ENCODE measurements around the gene ZNF835. TPM values are rescaled to one million over a fixed set of nuclear protein-coding genes. Genes with fewer than 3 reads are reported as not detected.
"Not testable (repeated sequence)": the region's sequence is repeated elsewhere in the genome, so short reads cannot be mapped to it uniquely, and the experiment has no call there.

The ZNF835 gene
- 1.8 TPM for total RNA-seq

DNA sequence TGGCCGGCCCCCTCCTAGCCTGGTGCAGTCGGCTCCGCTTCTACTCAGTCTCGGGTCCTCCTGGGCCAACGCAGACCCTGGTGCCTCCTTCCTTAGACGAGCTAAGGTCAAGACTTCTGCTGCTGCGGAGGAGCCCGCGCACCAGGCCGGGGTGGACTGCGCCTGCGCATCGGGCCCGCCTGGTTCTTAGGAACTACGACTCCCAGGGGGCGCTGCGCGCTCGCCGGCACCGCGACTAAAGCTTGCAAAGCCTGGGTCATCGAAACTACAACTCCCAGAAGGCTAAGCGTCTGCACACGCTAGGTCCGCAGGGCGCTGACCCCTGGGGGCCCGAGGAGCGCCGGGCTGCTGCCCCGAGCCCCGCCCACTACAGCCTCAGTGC is at the start of gene ZNF835:
ZNF835 (minus strand) TSS at position 145 of the 382 bp plus-strand sequence. CDS start 6,559 bp downstream, outside the sequence.
- DNase-seq = peak; percentile 79

DNA sequence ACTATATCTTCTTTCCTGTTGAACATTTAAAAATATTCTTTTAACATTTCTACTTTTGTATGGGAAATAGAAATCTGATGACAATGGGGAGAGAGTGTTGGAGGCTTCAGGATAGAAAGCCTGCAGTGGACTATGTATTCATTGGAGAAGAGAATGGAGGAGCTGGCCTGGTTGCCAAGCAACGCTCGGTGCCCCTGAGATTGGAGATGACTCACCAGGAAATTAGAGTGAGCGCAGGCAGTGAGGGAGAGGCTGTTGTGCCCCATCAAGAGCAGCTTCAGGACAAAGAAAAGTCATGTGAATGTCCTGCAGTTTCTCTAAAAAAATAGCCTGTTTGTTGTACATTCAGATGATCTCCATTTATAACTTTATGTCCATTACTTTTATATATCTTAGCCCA is 48.7 kb upstream of the ZNF835 start:
- no peak for DNase-seq

DNA sequence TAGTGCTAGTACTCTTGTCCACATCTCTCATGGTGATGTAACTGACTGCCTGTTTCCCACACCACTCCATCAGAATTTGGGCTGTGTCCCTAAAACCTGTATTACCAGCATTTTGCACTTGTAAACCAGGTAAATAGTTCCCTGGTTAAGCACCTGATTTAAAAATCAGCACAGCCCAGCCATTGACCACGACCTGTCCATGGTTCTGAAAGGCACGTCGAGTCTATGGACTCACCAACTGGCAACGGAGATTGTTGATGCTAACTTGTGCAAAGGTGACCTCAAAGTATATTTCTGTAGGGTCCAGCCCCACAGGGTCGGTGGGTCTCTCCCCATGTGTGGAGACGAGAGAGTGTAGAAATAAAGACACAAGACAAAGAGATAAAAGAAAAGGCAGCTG is 46.7 kb upstream of the ZNF835 start:
- no peak for DNase-seq

DNA sequence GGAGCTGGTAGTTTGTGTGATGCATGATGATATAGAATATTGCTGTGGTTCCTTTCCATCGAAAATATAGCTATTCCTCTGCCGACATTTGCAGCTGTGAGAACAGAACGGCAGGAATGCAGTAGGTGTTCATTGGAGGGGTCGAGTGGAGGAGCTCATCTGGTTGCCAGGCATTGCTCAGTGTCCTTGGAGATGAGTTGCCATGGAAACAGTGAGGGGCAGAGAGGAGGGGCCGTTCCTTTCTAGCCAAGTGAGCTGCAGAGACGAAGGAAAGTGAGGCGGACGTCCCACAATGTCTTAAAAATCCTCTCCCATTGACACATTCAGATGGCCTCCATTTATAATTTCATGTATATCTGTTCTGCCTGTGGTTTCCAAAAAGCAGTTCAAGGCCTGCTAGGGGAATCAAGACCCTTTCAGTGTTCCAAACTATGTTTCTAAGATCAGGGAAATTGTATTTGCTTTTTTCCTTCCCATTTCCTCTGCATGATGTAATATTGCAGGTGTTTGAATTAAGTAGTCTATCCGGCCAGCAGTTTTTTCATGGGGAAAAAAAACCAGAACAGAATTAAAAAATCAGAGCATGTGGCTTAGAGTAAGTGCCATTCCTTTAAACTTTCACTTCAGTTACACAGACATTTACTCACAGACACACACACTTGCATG is 41.2 kb upstream of the ZNF835 start:
- no peak for DNase-seq

DNA sequence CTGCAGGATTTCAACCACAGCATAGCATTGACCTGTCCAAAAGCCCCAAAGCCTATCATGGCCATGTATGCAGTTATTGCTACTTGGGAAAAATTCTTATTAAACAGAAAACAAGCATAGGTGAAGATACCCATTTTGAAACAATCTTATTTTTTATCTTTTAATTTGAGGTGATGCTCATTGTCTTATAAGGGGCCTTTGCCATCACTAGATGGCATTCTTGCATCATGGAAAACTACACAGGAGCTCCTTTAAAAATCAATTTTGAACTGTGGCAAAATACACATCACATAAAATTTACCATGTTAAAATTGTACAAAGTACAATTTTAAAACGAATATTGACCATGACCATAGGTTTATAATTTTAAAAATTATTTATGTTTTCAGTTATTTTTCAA is 38.9 kb upstream of the ZNF835 start:
- no peak for DNase-seq

DNA sequence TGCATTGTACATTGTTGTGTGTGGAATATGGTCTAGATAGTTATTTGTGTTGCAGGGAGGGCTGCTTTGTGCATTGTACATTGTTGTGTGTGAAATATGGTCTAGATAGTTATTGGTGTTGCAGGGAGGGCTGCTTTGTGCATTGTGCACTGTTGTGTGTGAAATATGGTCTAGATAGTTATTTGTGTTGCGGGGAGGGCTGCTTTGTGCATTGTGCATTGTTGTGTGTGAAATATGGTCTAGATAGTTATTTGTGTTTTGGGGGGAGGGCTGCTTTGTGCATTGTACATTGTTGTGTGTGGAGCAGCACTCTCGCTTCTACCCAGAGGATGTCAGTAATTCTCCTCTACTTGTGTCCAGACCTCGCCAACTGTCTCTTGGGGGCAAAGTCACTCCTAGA is 36.3 kb upstream of the ZNF835 start:
- DNase-seq = no peak

DNA sequence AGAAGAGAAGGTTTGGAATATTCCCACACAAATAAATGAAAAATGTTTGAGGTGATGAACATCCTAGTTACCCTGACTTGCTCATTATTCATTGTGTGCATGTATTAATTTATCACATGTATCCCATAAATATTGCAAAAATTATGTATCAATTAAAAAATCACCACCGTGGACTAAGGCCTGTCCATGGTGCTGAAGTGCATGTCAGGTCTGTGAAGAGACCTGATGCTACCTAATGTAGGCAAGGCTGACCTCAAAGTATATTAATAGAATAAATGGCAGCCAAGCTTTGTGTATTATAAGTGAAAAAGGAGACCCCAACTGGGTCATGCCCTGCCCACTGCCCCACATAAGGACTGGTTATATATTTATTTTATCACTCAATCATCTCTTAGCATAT is 34.4 kb upstream of the ZNF835 start:
- no peak for DNase-seq

DNA sequence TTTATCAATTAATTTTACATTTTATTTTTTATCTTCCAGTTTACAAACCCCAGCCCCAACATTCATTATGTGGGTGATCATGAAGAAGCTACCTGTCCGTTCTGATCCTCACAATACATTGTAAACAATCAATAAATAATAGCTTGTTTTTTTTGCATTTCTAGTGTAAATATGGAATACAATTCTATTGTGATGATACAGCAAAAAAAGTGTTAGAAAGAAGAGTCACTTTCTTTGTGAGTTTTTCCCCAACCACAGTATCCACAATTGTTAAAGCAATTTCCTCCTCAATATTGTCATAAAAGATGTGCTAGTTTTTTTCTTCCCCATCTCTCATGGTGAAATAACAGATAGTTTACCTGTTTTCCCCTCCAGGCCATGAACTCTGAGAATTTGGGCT is 30.3 kb upstream of the ZNF835 start:
- no peak for DNase-seq

DNA sequence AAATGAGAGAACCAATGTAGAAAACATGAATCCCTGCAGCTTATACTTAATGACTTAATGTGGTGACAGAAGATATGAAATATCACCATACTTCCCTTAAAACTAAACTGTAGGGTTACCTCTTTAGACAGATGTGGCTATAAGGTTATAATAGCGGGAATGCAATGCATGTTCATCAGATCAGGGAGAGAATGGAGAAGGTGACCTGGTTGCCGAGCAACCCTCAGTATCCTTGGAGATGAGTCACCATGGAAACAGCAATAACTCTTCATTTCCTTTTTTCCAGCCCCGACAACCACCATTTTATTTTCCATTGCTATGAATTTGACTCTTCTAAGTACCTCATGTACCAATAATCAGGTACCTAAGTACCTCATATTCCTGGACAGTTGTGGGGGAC is 28.0 kb upstream of the ZNF835 start:
- DNase-seq = no peak

DNA sequence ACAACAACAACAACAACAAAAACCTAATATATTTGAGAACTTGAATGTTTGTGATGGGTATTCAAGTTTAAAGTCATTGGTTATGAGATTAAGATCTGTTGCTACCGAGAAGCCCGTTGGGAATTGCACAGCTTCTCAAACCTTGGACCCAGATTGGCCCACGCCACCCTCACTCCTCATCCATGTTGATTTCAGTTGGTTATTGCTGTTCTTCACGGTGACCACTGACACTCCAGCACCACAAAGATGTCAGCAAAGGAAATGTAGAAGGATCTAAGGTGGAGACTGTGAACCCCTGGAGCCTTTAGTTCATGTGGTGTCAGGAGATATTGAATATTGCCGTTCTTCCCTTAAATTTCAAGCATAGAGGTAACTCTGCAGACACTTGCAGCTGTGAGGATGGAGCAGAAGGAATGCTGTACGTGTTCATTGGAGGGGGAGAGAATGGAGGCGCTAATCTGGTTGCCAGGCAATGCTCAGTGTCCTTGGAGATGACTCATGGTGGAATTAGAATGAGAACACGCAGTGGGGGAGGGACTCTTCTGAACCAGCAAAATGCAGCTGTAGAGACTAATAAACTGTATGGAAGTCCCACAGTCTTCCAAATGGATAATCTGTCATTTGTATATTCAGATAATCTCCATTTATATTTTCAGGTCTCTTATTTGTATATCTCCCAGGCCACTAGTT is 20.8 kb upstream of the ZNF835 start:
- no peak for DNase-seq

DNA sequence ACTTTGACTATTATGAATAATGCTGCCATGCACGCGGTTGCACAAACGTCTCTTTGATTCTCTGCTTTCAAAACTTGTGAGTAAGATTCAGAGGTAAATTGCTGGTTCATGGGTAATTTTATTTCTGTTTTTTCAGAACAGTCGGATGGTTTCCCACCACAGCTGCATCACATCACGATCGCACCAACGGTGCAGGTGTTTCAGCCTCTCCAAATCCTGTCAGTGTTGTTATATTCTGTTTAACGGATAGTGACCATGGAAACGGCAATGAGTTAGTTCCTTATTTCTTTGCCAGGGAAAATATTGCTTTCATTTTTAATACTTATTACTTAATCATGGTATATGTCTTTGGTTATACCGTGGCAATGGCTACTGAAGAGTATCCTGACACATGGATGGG is 19.1 kb upstream of the ZNF835 start:
- no peak for DNase-seq

DNA sequence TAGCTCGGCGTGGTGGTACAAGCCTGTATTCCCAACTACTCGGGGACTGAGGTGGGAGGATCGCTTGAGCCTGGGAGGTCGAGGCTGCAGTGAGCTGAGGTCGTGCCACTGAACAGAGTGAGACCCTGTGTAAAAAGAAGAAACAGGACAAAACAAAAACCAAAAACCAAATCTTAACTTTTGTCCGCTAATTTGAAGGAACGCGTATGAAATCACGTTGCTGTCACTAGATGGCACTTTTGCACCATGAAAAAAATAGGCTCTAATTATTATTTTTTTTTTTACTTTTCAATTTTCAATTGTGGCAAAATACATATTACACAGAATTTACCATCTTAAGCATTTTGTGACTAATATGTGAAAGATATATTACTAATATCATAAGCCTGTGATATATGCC is 17.6 kb upstream of the ZNF835 start:
- no peak for DNase-seq

DNA sequence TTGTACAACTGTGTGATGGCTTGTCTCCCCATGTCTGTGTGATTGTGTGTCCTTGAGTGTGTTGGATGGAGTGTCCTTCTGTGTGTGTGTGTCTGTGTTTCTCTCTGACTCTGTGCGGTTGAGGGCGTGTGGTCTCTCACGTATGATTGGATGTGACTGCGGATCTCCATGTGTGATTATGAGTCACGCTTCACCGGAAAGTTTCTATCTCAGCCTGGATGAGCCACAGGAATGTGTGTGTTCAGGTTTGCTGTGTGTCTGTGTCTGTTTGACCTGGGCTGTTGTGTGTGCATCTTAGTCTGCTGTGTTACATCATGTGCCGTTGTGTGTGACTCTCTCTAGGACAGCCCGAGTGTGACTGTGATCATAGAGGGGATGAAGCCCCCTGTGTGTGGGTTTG is 15.5 kb upstream of the ZNF835 start:
- DNase-seq = no peak

DNA sequence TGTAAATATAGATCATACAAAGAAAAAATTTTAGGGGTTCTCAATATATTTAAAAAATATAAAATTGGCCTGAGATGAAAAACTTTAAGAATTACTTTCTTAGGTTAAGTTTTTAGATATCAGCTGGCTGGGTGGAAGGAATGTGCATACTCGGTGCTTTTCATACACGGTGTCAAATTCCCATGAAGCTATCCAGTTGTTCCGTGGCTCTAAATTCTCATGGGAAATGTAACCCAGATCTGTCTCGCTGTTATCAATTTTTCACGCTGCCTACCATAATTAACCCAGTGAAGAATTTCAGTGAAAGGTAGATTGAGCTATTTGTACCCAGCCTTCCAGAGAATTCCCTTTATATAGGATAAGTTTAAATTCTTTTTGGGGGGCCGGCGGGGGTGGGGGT is 11.6 kb upstream of the ZNF835 start:
- no peak for DNase-seq

DNA sequence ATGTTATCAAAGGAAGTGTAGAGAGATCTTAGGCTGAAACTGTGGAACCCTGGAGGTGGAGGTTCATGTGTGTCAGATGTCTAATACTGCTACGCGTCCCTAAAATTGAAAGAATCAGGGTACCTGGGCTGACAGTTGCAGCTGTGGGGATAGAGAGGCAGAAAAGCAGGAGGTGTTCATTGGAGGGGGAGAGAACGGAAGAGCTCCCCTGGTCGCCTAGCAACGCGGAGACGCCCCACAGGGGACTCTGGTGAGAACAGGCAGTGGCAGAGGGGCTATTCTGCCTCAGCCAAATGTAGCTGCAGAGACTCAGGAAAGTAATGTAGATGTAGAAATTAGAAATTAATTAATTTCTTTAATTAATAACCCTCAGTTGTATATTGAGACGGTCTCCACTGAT is 10.1 kb upstream of the ZNF835 start:
- no peak for DNase-seq

DNA sequence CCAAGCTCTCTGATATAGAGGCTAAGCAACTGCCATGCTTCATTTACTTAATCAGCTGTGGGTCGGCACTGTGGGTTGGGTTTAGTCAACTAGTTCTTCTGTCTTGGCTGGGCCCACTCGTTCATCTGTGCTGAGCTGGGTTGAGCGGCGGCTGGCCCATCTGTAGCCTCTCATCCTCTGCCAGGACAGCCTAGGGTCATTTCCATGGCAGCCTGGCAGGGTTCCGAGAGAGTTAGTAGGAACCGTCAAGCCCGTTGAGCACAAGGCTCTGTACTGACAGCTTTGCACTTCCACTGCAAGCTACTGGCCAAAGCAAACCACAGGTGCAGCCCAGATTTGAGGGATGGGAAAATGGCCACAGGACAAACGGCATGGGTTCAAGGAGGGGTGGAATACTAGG is 6.6 kb upstream of the ZNF835 start:
- no peak for DNase-seq

DNA sequence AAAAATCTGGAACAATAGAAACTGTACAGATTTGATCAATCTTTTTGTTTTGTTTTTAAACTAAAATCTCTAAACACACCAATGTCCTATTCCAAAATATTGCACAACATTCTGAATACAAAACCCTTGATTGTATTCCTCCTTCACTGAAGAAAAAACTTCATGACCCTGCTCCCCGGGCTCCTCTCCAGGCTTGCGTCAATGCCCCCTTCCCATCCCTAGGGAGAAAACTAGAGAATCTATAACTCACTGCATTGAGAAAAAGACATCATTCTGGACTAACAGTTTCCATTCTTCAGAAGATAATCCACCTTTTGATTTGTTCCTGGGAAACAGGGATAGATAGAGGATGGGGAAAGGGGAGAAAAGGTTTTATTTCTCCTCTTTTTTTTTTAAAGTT is 1.1 kb upstream of the ZNF835 start:
- DNase-seq = not testable (repeated sequence)

DNA sequence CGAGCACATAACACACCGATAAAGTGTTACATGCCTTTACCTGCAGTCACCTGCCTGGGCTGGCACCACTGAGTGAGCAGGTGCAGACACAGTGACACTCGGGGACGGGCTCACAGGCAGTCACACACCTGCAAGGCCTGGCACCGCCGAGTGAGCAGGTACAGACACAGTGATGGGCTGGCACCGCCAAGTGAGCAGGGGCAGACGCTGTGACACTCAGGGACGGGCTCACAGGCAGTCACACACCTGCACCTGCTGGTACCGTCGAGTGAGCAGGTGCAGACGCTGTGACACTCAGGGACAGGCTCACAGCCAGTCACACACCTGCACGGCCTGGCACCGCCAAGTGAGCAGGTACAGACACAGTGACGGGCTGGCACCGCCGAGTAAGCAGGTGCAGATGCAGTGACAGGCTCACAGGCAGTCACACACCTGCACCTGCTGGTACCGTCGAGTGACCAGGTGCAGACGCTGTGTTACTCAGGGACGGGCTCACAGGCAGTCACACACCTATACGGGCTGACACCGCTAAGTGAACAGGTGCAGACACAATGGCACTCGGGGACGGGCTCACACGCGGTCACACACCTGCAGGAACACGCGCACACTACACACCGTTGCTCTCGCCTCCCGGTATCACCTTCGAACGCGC is 470 bp downstream of the ZNF835 start:
- no peak for DNase-seq

DNA sequence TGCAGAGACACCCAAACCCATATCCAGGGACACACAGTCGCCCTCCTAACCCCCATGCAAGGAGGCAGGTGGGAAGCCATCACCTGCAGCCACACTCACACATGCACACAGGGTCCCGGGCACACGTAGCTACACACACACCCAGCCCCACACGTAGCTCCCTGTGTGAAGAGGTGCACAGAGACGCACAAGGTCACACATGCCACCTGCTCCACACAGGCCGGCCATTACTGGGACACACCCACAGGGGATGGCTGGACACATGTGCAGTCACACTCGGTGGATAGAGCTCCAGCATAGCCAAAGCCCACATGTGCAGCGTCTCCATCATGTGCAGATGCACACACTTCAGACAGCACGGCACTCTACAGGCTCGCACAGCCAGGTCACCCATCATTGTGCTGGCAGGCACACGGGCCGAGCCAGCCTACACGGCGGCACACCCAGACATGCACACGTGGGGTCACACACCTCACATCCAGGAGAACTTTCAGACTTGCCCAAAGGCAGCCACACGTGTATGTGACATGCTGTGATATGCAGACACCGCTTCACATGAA is 1.1 kb downstream of the ZNF835 start:
- DNase-seq = no peak

DNA sequence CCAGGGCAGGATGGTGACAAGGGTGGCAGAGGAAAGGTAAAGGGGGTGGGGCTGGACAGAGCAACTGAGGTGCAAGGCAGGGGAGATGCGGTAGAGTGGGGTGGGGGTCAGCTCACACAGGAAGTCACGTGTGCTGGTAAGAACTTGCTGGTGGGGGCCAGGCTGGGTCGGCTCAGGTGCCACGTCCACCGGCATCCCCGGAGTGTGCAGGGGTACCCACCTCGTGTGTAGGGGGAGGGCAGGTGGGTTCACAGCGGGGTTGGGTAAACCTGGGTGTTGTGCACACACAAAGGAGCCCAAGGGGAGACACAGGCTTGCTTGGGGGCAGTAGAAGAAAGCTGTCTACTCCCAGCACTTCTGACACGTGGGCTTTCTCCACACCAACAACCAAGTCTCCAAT is 2.9 kb downstream of the ZNF835 start:
- no peak for DNase-seq

DNA sequence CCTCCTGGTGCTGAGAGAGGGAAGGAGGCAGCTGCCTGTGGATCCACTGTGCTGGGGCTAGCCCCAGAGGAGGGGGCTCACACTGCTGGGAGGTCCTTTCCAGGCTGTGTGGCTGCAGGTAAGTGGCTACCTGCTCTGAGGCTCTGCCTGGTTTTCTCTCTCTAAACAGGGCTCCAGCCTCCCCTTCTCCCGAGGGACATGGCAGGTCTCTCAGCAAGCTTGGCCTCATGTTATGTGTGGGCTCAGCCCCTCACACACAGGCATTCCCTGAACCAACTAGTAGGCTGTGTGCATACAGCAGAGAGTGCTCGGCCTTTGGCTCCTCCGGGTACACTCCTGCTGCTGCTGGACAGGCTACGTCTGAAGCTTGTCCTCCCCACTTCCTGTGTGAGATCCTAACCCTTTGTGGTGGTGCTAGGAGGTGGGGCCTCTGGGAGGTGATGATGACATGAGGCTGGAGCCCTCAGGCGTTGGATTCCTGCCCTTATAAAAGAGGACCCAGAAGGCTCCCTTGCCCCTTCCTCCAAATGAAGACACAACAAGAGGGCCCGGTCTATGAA is 4.2 kb downstream of the ZNF835 start:
- DNase-seq = no peak

DNA sequence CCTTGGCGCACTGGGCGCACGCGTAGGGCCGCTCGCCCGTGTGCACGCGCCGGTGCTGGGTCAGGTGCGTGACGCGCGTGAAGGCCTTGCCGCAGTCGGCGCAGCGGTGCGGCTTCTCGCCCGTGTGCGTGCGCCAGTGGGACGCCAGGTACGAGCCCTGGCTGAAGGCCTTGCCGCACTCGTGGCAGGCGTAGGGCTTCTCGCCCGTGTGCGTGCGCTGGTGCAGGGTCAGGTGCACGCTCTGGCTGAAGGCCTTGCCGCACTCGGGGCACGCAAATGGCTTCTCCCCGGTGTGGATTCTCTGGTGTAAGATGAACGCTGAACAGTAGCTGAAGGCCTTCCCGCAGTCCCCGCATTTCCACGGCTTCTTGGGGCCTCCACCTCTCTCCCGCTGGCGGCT is 7.0 kb downstream of the ZNF835 start:
- no peak for DNase-seq

DNA sequence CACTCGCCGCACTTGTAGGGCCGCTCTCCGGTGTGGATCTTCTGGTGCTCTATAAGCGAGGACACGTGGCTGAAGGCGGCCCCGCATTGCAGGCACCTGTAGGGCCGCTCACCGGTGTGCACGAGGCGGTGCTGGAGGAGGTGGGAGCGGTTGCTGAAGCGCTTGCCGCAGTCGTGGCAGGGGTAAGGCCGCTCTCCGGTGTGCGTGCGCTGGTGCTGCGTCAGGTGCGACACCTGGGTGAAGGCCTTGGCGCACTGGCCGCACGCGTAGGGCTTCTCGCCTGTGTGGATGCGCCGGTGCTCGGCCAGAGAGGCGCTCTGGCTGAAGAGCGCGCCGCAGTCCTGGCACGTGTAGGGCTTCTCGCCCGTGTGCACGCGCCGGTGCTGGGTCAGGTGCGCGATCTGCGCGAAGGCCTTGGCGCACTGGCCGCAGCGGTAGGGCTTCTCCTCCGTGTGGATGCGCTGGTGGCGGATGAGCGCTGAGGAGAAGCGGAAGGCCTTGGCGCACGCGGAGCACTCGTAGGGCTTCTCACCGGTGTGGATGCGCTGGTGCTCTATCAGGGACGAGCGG is 7.5 kb downstream of the ZNF835 start:
- DNase-seq = no peak
